Measurements from ENCODE around the gene ELF4.

DNA sequence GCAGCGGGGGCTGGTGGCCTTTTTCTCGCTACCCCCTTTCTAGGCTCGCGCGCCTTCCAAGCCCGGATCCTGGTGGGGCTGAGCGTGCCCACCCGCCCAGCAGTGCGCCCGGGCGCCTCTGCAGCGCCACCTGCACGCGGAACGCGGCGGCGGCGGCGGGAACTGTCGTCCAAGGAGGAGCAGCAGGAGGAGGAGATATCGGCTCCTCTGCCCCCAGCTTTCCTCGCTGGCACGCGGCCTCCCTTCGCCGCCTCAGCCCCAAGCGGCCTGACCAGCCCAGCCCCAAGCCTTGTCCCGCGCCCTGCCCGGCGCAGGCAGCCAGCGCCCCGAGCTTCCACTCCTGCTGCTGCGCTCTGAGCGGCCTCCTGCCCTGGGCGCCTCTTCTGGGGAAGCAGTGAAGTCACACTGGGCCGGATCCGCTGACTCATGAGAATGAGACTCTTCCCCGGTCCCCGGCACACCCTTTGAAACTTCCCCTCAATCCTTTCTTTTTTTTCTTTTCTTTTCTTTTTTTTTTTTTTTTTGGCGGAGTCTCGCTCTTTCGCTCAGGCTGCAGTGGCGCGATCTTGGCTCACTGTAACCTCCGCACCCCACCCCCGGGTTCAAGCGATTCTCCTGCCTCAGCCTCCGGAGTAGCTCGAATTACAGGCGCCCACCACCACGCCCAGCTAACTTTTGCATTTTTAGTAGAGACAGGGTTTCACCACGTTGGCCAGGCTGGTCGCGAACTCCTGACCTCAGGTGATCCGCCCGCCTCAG lies 10.6 kb upstream of the ELF4 start:
- no peak for TF ChIP-seq POLR2A (IDR thresholded peaks at IDR 0.05)
- TF ChIP-seq, protein P1, sequence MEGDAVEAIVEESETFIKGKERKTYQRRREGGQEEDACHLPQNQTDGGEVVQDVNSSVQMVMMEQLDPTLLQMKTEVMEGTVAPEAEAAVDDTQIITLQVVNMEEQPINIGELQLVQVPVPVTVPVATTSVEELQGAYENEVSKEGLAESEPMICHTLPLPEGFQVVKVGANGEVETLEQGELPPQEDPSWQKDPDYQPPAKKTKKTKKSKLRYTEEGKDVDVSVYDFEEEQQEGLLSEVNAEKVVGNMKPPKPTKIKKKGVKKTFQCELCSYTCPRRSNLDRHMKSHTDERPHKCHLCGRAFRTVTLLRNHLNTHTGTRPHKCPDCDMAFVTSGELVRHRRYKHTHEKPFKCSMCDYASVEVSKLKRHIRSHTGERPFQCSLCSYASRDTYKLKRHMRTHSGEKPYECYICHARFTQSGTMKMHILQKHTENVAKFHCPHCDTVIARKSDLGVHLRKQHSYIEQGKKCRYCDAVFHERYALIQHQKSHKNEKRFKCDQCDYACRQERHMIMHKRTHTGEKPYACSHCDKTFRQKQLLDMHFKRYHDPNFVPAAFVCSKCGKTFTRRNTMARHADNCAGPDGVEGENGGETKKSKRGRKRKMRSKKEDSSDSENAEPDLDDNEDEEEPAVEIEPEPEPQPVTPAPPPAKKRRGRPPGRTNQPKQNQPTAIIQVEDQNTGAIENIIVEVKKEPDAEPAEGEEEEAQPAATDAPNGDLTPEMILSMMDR (IDR thresholded peaks at IDR 0.05) = peak; percentile 17 to 78 (median 60)

Data from thyroid gland (tissue), 4 donors.